ENCODE measurements around the gene FBXO11. TPM values are rescaled to one million over a fixed set of nuclear protein-coding genes. Genes with fewer than 3 reads are reported as not detected.
A peak's percentile ranks its signal among the peaks of the same experiment; 100 is the strongest.

Gene FBXO11
- total and polyA plus RNA-seq, 10 of the 15 experiments (the other 5 are each of a cell fraction or from before 2014, with no cell fraction given) = 5.9 to 38.9 (median 22.5) TPM

GRCh38 chr2:47906157-47907038 is at the start of gene FBXO11 (continued):
- TF ChIP-seq IRF5 (IDR thresholded peaks at IDR 0.05; ENCODE audit: borderline replicate concordance) (no peak), ZBTB40 (IDR thresholded peaks at IDR 0.05; ENCODE audit: borderline replicate concordance) (peak; percentile 45; the same call in 1 of the 2 replicates), MEF2A (IDR thresholded peaks at IDR 0.05; ENCODE audit: insufficient read depth, low read depth, low read length) (0 out of 2 replicates have a peak, but pooled peaks have one; percentile 10), MTA3 (IDR thresholded peaks at IDR 0.05; ENCODE audit: borderline replicate concordance, low read length) (no peak), SKIL (IDR thresholded peaks at IDR 0.05; ENCODE audit: low read depth, poor library complexity, severe bottlenecking) (peak; percentile 76), SRF (IDR thresholded peaks at IDR 0.05; ENCODE audit: low read depth in 2 of 2, low read length in 2 of 2) (peak in 1 of 2 experiments; percentile 37; a peak in 1 of 4 replicates), CBFB (IDR thresholded peaks at IDR 0.05; ENCODE audit: low read depth) (no peak; the same call in 1 of the 2 replicates), IKZF2 (IDR thresholded peaks at IDR 0.05) (peak; percentile 36 to 54; a peak in 2 of 4 replicates), GABPA (IDR thresholded peaks at IDR 0.05; ENCODE audit: low read depth) (peak; percentile 52; the same call in 1 of the 2 replicates), BHLHE40 (IDR thresholded peaks at IDR 0.05; ENCODE audit: borderline replicate concordance in 1 of 2, low read depth in 2 of 2, low read length in 1 of 2) (peak; percentile 14 to 25; a peak in 1 of 4 replicates), EGR1 (IDR thresholded peaks at IDR 0.05; ENCODE audit: borderline replicate concordance in 1 of 2, low read depth in 2 of 2, low read length in 2 of 2) (peak in 1 of 2 experiments; percentile 74; a peak in 2 of 3 replicates), EP300 (IDR thresholded peaks at IDR 0.05; ENCODE audit: borderline replicate concordance in 1 of 2, control insufficient read depth in 1 of 2, low read depth in 2 of 2, low read length in 2 of 2) (no peak), LARP7 (IDR thresholded peaks at IDR 0.05) (no peak), RAD21 (IDR thresholded peaks at IDR 0.05; ENCODE audit: insufficient read depth, low read depth, low read length) (no peak), ZNF207 (IDR thresholded peaks at IDR 0.05; ENCODE audit: borderline replicate concordance) (0 out of 2 replicates have a peak, but pooled peaks have one; percentile 57), BCL11A (IDR thresholded peaks at IDR 0.05; ENCODE audit: low read depth, low read length) (peak; percentile 22; the same call in 1 of the 2 replicates), NFYA (IDR thresholded peaks at IDR 0.05; ENCODE audit: borderline replicate concordance, low read depth, low read length) (no peak), ZZZ3 (IDR thresholded peaks at IDR 0.05; ENCODE audit: control insufficient read depth, insufficient read length, low read depth) (no peak)

Measured in GM12878 (cell line).